GM18870 (cell line): Measurements from ENCODE around the gene PAQR4.

Experiments
- ATAC-seq: cut with Tn5 transposase; IDR thresholded peaks from one replicate; pipeline ENCODE4 v1.9.1; 2021; ENCODE audit warnings: moderate library complexity; ENCODE audit not compliant: unreplicated experiment

Gene PAQR4

GRCh38 chr16:2977440-2977839 is 8.3 kb downstream of the PAQR4 start:
- ATAC-seq: no peak

- ATAC-seq: no peak
Observed at GRCh38 chr16:2979669-2980226, 10.6 kb downstream of the PAQR4 start.

- no peak for ATAC-seq
Observed at GRCh38 chr16:2980227-2981176, 11.4 kb downstream of the PAQR4 start, which contains the start of gene PKMYT1. PKMYT1 (minus strand) TSS chr16:2980446; CDS start chr16:2979657, 789 bp downstream.

- ATAC-seq: no peak
Observed at GRCh38 chr16:2981177-2981898, 12.2 kb downstream of the PAQR4 start.

GRCh38 chr16:2981899-2982250 is 12.7 kb downstream of the PAQR4 start:
- no peak for ATAC-seq

GRCh38 chr16:2982402-2982801 is 13.3 kb downstream of the PAQR4 start:
- ATAC-seq: no peak

- no peak for ATAC-seq
Observed at GRCh38 chr16:2983706-2984136, 14.6 kb downstream of the PAQR4 start.

GRCh38 chr16:2985462-2985861 is 16.3 kb downstream of the PAQR4 start:
- ATAC-seq: no peak

GRCh38 chr16:2985893-2986355 is 16.8 kb downstream of the PAQR4 start:
- ATAC-seq: no peak

- ATAC-seq: no peak
Observed at GRCh38 chr16:2986623-2987188, 17.6 kb downstream of the PAQR4 start.

- no peak for ATAC-seq
Observed at GRCh38 chr16:2987286-2987685, 18.1 kb downstream of the PAQR4 start.

GRCh38 chr16:2987833-2988232 is 18.7 kb downstream of the PAQR4 start:
- ATAC-seq: no peak

GRCh38 chr16:2988590-2989099 is 19.5 kb downstream of the PAQR4 start:
- no peak for ATAC-seq

GRCh38 chr16:2990891-2991290 is 21.7 kb downstream of the PAQR4 start:
- ATAC-seq: no peak

GRCh38 chr16:2991566-2992261 is 22.6 kb downstream of the PAQR4 start:
- no peak for ATAC-seq

GRCh38 chr16:2992383-2993081 is 23.4 kb downstream of the PAQR4 start:
- ATAC-seq: no peak

GRCh38 chr16:2996298-2996697 is 27.1 kb downstream of the PAQR4 start:
- no peak for ATAC-seq

- no peak for ATAC-seq
Observed at GRCh38 chr16:2999929-3000328, 30.8 kb downstream of the PAQR4 start.

- no peak for ATAC-seq
Observed at GRCh38 chr16:3000540-3000939, 31.4 kb downstream of the PAQR4 start.

GRCh38 chr16:3001316-3001715 is 32.2 kb downstream of the PAQR4 start:
- no peak for ATAC-seq
